Measurements from ENCODE around the gene DNM2.

GRCh38 chr19:10724573-10725071 lies 6.7 kb downstream of the DNM2 start:
- TF ChIP-seq NR1H2 (CRISPR knock-in tag; IDR thresholded peaks at IDR 0.05): no peak
- no peak for TF ChIP-seq BDP1 (IDR thresholded peaks at IDR 0.05; ENCODE audit: insufficient read depth, insufficient read length)
- TF ChIP-seq ZNF324 (CRISPR knock-in tag; IDR thresholded peaks at IDR 0.05): no peak
- no peak for TF ChIP-seq ARNT (IDR thresholded peaks at IDR 0.05)
- no peak for TF ChIP-seq JUNB (CRISPR knock-in tag; conservative IDR thresholded peaks at IDR 0.05)
- TF ChIP-seq ERF (CRISPR knock-in tag; IDR thresholded peaks at IDR 0.05): no peak
- TF ChIP-seq, protein P1, sequence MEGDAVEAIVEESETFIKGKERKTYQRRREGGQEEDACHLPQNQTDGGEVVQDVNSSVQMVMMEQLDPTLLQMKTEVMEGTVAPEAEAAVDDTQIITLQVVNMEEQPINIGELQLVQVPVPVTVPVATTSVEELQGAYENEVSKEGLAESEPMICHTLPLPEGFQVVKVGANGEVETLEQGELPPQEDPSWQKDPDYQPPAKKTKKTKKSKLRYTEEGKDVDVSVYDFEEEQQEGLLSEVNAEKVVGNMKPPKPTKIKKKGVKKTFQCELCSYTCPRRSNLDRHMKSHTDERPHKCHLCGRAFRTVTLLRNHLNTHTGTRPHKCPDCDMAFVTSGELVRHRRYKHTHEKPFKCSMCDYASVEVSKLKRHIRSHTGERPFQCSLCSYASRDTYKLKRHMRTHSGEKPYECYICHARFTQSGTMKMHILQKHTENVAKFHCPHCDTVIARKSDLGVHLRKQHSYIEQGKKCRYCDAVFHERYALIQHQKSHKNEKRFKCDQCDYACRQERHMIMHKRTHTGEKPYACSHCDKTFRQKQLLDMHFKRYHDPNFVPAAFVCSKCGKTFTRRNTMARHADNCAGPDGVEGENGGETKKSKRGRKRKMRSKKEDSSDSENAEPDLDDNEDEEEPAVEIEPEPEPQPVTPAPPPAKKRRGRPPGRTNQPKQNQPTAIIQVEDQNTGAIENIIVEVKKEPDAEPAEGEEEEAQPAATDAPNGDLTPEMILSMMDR (IDR thresholded peaks at IDR 0.05 in 2 of 3, conservative IDR thresholded peaks at IDR 0.05 in 1 of 3; ENCODE audit: insufficient read depth in 2 of 3, low read depth in 1 of 3, low read length in 3 of 3): no peak
- no peak for TF ChIP-seq ZNF24 (IDR thresholded peaks at IDR 0.05)
- TF ChIP-seq MEF2D (tag; conservative IDR thresholded peaks at IDR 0.05; ENCODE audit: low read depth): no peak
- TF ChIP-seq SMAD4 (CRISPR knock-in tag; conservative IDR thresholded peaks at IDR 0.05): no peak
- TF ChIP-seq PHB (CRISPR knock-in tag; IDR thresholded peaks at IDR 0.05): no peak
